Kidney (tissue), 14 donors: ENCODE measurements around the gene FHOD1. TPM values are rescaled to one million over a fixed set of nuclear protein-coding genes. Genes with fewer than 3 reads are reported as not detected.
A peak's percentile ranks its signal among the peaks of the same experiment; 100 is the strongest.

Source experiments
- DNase-seq, 5 donors: peaks; one replicate each; pipeline ENCODE4 v3.0.0-alpha.2; 2013 to 2020
- FAIRE-seq: peaks from 2 replicates; lab custom pipeline; 2012; peaks lifted over from hg19 to GRCh38; lab: Jason Lieb, UNC
- H3K27ac ChIP-seq, 2 donors: one replicate each; pipeline ENCODE4 v1.7.0; 2013; ENCODE audit warnings: low read depth in 2 of 2, low read length in 2 of 2, inconsistent platforms in 1 of 2
- H3K27me3 ChIP-seq: one replicate; pipeline ENCODE4 v1.7.1; 2013; ENCODE audit warnings: low read length, inconsistent platforms; ENCODE audit not compliant: control insufficient read depth, insufficient read depth
- H3K36me3 ChIP-seq, 3 donors: one replicate each; pipeline versions ENCODE4 v1.7.0 to v1.7.1; 2013; ENCODE audit warnings: low read length in 3 of 3, control low read depth in 1 of 3, inconsistent platforms in 1 of 3; ENCODE audit not compliant: insufficient read depth in 3 of 3, control insufficient read depth in 2 of 3
- H3K4me1 ChIP-seq, 3 donors: one replicate each; pipeline versions ENCODE4 v1.7.0 to v1.7.1; 2013; ENCODE audit warnings: low read length in 3 of 3, inconsistent platforms in 1 of 3, low read depth in 1 of 3; ENCODE audit not compliant: control insufficient read depth in 2 of 3, insufficient read depth in 2 of 3
- H3K4me3 ChIP-seq, 3 donors: one replicate each; pipeline versions ENCODE4 v1.7.0 to v1.8.1; 2013; ENCODE audit warnings: low read length in 3 of 3, control low read depth in 1 of 3, inconsistent platforms in 1 of 3
- H3K9ac ChIP-seq, 3 donors: one replicate each; pipeline versions ENCODE4 v1.7.0 to v1.7.1; 2013; ENCODE audit warnings: low read length in 3 of 3, control low read depth in 1 of 3, inconsistent platforms in 1 of 3
- H3K9me3 ChIP-seq, 3 donors: one replicate each; pipeline versions ENCODE4 v1.7.0 to v1.7.1; 2013; ENCODE audit warnings: low read length in 3 of 3, control low read depth in 1 of 3, inconsistent platforms in 1 of 3; ENCODE audit not compliant: control insufficient read depth in 2 of 3, insufficient read depth in 1 of 3
- CTCF ChIP-seq: IDR thresholded peaks from 3 replicates; pipeline ENCODE4 v1.5.1; 2012; ENCODE audit warnings: mild to moderate bottlenecking, moderate library complexity, borderline replicate concordance; ENCODE audit not compliant: insufficient read depth; ENCODE audit errors: extremely low read depth
- intact Hi-C: fragments of 100-400 bp; cut with DNase I; formaldehyde crosslinking; loops from one replicate; pipeline ENCODE4 v1.11.1; 2022
- polyA plus RNA-seq: library from polyadenylated mRNA; stranded (reverse); fragments of 350-450 nt; fragmentation: Illumina TruSeq; extraction: RNeasy Lipid Tissue Mini Kit (QIAGEN cat#74804); gene quantifications from one replicate; pipeline ENCODE4 v1.2.3, GENCODE V29; 2014; ENCODE audit warnings: low read depth, low replicate concordance; ENCODE audit not compliant: insufficient read depth
- total RNA-seq: library from RNA; stranded (reverse); fragmentation: NEBNext Ultra II Directional; extraction: Animal tissue kit (Norgen Biotek cat#: 25700); gene quantifications from one replicate; pipeline ENCODE4 v1.2.1, GENCODE V29; 2021
- donor health status: control.
- donor health status: control.
- donor health status: control.
- donor health status: control.
- donor health status: control.
- donor health status: DM: yes; HTN: yes; CAD: no.
- donor health status: Normal renal cell carcinoma (clear cell type).

The FHOD1 gene
- total and polyA plus RNA-seq, 2 donors from 2014 or later: 21.0 to 30.4 TPM

GRCh38 chr16:67236563-67237395, 10.5 kb downstream of the FHOD1 start:
- no peak overlapping the region for H3K9ac ChIP-seq
- no peaks in the 10 kb centered on the region for H3K27me3 ChIP-seq
- no peak overlapping the region for H3K4me3 ChIP-seq
- no peak for TF ChIP-seq CTCF
- H3K36me3 ChIP-seq: peaks cover 0 to 33% (median 20%) of the 10 kb centered on the region in 3 donors
- DNase-seq (peak; percentile 10 to 84 (median 42)), FAIRE-seq (no peak)
- H3K9me3 ChIP-seq: no peaks in the 10 kb centered on the region
- H3K4me1 ChIP-seq: peaks cover 0 to 12% (median 0%) of the 10 kb centered on the region in 3 donors
- intact Hi-C loops: no loop called here
- H3K27ac ChIP-seq: no peak overlapping the region

- intact Hi-C loops: no loop called here
- Histone ChIP-seq H3K4me3 (no peak overlapping the region), H3K27me3 (no peaks in the 10 kb centered on the region), H3K4me1 (peaks cover 0 to 4% (median 0%) of the 10 kb centered on the region in 3 donors), H3K9ac (no peak overlapping the region), H3K27ac (no peak overlapping the region), H3K36me3 (peaks cover 0 to 34% (median 28%) of the 10 kb centered on the region in 3 donors), H3K9me3 (no peaks in the 10 kb centered on the region)
- TF ChIP-seq CTCF: no peak
- DNase-seq (no peak), FAIRE-seq (no peak)
Measured at GRCh38 chr16:67235816-67236562, 11.3 kb downstream of the FHOD1 start.

GRCh38 chr16:67234180-67234597, 13.1 kb downstream of the FHOD1 start:
- DNase-seq (no peak), FAIRE-seq (no peak)
- Histone ChIP-seq H3K9me3 (no peaks in the 10 kb centered on the region), H3K9ac (no peak overlapping the region), H3K27ac (no peak overlapping the region), H3K4me1 (no peaks in the 10 kb centered on the region), H3K4me3 (no peak overlapping the region), H3K27me3 (no peaks in the 10 kb centered on the region), H3K36me3 (peaks cover 2 to 51% (median 35%) of the 10 kb centered on the region in 3 donors)
- intact Hi-C loops: no loop called here
- no peak for TF ChIP-seq CTCF
